SU-DHL-6 (cell line): ENCODE data around the gene DNAJB7.

ENCODE experiments used
- CTCF ChIP-seq: fragments of 200-600 bp; sonication (generic); IDR thresholded peaks from one replicate; pipeline ENCODE4 v1.5.1; 2017; ENCODE audit warnings: antibody characterized with exemption, mild to moderate bottlenecking, low read length, moderate library complexity; ENCODE audit not compliant: insufficient read depth, poor library complexity, severe bottlenecking
- EZH2phosphoT487 ChIP-seq: fragments of 200-600 bp; sonication (generic), shearing (Covaris generic); conservative IDR thresholded peaks from 2 replicates; pipeline ENCODE4 v1.6.1; 2018; ENCODE audit warnings: mild to moderate bottlenecking, antibody characterized with exemption, low read length, moderate library complexity, mixed read lengths

GRCh38 chr22:40819599-40820140, 42.2 kb downstream of the DNAJB7 start:
- TF ChIP-seq CTCF (no peak), EZH2phosphoT487 (no peak)
